ENCODE measurements around the gene PHLPP1. TPM values are rescaled to one million over a fixed set of nuclear protein-coding genes. Genes with fewer than 3 reads are reported as not detected.

The PHLPP1 gene
- total and polyA plus RNA-seq, 9 of the 15 experiments (the other 6 are each of a cell fraction or from before 2014, with no cell fraction given): 0.56 to 9.0 (median 4.5) TPM

DNA sequence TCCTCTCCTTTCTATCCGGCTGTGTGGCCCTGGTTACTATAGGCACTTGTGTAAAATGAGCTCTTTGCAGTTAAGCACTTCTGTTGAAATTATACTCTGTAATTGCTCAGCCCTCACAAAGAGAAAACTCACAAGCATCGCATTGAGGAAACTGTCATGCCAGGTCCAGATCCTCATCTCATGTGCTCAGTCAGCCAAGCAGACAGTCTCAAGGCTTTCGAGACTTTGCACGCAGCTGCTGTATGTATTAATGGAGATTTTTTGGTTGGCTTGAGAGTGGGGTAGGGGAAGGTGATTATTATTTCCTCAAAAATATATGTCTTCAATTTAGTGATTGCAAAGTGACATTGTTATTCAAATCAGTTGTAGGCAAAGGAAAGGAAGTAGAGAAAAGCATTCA, 33.0 kb upstream of the PHLPP1 start (continued):
- TF ChIP-seq, protein P1, sequence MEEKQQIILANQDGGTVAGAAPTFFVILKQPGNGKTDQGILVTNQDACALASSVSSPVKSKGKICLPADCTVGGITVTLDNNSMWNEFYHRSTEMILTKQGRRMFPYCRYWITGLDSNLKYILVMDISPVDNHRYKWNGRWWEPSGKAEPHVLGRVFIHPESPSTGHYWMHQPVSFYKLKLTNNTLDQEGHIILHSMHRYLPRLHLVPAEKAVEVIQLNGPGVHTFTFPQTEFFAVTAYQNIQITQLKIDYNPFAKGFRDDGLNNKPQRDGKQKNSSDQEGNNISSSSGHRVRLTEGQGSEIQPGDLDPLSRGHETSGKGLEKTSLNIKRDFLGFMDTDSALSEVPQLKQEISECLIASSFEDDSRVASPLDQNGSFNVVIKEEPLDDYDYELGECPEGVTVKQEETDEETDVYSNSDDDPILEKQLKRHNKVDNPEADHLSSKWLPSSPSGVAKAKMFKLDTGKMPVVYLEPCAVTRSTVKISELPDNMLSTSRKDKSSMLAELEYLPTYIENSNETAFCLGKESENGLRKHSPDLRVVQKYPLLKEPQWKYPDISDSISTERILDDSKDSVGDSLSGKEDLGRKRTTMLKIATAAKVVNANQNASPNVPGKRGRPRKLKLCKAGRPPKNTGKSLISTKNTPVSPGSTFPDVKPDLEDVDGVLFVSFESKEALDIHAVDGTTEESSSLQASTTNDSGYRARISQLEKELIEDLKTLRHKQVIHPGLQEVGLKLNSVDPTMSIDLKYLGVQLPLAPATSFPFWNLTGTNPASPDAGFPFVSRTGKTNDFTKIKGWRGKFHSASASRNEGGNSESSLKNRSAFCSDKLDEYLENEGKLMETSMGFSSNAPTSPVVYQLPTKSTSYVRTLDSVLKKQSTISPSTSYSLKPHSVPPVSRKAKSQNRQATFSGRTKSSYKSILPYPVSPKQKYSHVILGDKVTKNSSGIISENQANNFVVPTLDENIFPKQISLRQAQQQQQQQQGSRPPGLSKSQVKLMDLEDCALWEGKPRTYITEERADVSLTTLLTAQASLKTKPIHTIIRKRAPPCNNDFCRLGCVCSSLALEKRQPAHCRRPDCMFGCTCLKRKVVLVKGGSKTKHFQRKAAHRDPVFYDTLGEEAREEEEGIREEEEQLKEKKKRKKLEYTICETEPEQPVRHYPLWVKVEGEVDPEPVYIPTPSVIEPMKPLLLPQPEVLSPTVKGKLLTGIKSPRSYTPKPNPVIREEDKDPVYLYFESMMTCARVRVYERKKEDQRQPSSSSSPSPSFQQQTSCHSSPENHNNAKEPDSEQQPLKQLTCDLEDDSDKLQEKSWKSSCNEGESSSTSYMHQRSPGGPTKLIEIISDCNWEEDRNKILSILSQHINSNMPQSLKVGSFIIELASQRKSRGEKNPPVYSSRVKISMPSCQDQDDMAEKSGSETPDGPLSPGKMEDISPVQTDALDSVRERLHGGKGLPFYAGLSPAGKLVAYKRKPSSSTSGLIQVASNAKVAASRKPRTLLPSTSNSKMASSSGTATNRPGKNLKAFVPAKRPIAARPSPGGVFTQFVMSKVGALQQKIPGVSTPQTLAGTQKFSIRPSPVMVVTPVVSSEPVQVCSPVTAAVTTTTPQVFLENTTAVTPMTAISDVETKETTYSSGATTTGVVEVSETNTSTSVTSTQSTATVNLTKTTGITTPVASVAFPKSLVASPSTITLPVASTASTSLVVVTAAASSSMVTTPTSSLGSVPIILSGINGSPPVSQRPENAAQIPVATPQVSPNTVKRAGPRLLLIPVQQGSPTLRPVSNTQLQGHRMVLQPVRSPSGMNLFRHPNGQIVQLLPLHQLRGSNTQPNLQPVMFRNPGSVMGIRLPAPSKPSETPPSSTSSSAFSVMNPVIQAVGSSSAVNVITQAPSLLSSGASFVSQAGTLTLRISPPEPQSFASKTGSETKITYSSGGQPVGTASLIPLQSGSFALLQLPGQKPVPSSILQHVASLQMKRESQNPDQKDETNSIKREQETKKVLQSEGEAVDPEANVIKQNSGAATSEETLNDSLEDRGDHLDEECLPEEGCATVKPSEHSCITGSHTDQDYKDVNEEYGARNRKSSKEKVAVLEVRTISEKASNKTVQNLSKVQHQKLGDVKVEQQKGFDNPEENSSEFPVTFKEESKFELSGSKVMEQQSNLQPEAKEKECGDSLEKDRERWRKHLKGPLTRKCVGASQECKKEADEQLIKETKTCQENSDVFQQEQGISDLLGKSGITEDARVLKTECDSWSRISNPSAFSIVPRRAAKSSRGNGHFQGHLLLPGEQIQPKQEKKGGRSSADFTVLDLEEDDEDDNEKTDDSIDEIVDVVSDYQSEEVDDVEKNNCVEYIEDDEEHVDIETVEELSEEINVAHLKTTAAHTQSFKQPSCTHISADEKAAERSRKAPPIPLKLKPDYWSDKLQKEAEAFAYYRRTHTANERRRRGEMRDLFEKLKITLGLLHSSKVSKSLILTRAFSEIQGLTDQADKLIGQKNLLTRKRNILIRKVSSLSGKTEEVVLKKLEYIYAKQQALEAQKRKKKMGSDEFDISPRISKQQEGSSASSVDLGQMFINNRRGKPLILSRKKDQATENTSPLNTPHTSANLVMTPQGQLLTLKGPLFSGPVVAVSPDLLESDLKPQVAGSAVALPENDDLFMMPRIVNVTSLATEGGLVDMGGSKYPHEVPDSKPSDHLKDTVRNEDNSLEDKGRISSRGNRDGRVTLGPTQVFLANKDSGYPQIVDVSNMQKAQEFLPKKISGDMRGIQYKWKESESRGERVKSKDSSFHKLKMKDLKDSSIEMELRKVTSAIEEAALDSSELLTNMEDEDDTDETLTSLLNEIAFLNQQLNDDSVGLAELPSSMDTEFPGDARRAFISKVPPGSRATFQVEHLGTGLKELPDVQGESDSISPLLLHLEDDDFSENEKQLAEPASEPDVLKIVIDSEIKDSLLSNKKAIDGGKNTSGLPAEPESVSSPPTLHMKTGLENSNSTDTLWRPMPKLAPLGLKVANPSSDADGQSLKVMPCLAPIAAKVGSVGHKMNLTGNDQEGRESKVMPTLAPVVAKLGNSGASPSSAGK (IDR thresholded peaks at IDR 0.05): no peak
- TF ChIP-seq RAD51 (IDR thresholded peaks at IDR 0.05; ENCODE audit: borderline replicate concordance, low read depth) (no peak), ZNF3 (CRISPR knock-in tag; IDR thresholded peaks at IDR 0.05) (no peak), ZNF143 (CRISPR knock-in tag; IDR thresholded peaks at IDR 0.05) (no peak), KDM4B (IDR thresholded peaks at IDR 0.05; ENCODE audit: borderline replicate concordance in 2 of 2, low read depth in 1 of 2) (no peak), ZNF347 (CRISPR knock-in tag; IDR thresholded peaks at IDR 0.05; ENCODE audit: low read depth) (no peak), MYNN (IDR thresholded peaks at IDR 0.05) (no peak), MYNN (CRISPR knock-in tag; IDR thresholded peaks at IDR 0.05) (no peak), ZNF197 (CRISPR knock-in tag; IDR thresholded peaks at IDR 0.05; ENCODE audit: low read depth) (no peak), ZFP30 (CRISPR knock-in tag; IDR thresholded peaks at IDR 0.05; ENCODE audit: borderline replicate concordance) (no peak)
- TF ChIP-seq, protein P2, sequence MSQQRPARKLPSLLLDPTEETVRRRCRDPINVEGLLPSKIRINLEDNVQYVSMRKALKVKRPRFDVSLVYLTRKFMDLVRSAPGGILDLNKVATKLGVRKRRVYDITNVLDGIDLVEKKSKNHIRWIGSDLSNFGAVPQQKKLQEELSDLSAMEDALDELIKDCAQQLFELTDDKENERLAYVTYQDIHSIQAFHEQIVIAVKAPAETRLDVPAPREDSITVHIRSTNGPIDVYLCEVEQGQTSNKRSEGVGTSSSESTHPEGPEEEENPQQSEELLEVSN (IDR thresholded peaks at IDR 0.05; ENCODE audit: borderline replicate concordance in 1 of 2, extremely low read depth in 1 of 2, insufficient read depth in 1 of 2, insufficient read length in 1 of 2, low read depth in 1 of 2, low read length in 1 of 2, poor library complexity in 1 of 2, severe bottlenecking in 1 of 2): no peak
- TF ChIP-seq, protein P3, sequence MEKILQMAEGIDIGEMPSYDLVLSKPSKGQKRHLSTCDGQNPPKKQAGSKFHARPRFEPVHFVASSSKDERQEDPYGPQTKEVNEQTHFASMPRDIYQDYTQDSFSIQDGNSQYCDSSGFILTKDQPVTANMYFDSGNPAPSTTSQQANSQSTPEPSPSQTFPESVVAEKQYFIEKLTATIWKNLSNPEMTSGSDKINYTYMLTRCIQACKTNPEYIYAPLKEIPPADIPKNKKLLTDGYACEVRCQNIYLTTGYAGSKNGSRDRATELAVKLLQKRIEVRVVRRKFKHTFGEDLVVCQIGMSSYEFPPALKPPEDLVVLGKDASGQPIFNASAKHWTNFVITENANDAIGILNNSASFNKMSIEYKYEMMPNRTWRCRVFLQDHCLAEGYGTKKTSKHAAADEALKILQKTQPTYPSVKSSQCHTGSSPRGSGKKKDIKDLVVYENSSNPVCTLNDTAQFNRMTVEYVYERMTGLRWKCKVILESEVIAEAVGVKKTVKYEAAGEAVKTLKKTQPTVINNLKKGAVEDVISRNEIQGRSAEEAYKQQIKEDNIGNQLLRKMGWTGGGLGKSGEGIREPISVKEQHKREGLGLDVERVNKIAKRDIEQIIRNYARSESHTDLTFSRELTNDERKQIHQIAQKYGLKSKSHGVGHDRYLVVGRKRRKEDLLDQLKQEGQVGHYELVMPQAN (IDR thresholded peaks at IDR 0.05; ENCODE audit: borderline replicate concordance): no peak
